ENCODE data around the gene PDK3. TPM values are rescaled to one million over a fixed set of nuclear protein-coding genes. Genes with fewer than 3 reads are reported as not detected.

Gene PDK3
- total RNA-seq, 3 donors from 2014 or later = 12.5 to 13.3 (median 12.6) TPM

DNA sequence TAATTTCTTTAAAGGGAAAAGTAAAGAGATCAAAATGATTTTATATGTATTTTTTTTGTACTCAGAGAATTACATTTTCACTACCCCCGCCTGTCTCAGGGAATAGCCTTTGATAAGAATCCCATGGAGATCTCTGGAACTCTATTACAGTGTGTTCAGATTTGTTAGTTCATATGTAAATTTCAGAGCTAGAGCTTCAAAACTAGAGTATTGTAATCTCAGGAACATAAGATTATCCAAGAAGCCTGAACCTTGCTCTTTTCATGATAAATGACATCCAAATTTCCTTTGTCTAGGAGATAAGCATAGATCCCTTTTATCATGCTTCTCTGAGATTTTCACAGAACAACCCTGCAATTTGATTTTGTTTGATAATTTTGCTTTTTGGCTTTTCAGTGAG, 82.9 kb downstream of the PDK3 start:
- Mint-ChIP-seq H3K9me3 (no peaks in the 10 kb centered on the region), H3K4me1 (ENCODE audit: low read depth) (no peaks in the 10 kb centered on the region), H3K36me3 (ENCODE audit: insufficient read depth) (peaks cover 3% of the 10 kb centered on the region), H3K27me3 (ENCODE audit: low read depth) (no peaks in the 10 kb centered on the region), H3K4me3 (no peak overlapping the region)
- ATAC-seq (no peak), DNase-seq (no peak)

DNA sequence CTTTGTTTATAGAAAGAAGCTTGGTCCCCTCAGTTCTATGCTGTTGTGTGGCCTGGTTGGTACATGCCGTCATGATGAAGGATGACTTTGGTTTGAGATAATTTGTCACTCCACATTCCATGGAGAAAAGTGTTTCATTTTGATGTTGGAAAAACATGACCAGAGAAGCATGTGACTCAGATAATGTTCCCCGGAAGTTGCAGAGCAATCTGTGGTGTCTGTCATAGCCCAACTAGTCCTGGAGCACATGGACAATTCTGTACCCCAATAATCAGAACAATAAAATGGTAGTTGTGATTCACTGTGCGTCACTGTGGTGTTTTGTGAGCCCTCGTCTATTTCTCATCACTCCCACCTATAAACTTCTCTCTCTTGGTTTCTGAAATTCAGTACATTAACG, 85.1 kb downstream of the PDK3 start:
- Mint-ChIP-seq H3K4me3 (no peak overlapping the region), H3K36me3 (ENCODE audit: insufficient read depth) (no peaks in the 10 kb centered on the region), H3K9me3 (no peaks in the 10 kb centered on the region), H3K4me1 (ENCODE audit: low read depth) (no peaks in the 10 kb centered on the region), H3K27me3 (ENCODE audit: low read depth) (no peaks in the 10 kb centered on the region)
- DNase-seq = no peak
- no peak for ATAC-seq

DNA sequence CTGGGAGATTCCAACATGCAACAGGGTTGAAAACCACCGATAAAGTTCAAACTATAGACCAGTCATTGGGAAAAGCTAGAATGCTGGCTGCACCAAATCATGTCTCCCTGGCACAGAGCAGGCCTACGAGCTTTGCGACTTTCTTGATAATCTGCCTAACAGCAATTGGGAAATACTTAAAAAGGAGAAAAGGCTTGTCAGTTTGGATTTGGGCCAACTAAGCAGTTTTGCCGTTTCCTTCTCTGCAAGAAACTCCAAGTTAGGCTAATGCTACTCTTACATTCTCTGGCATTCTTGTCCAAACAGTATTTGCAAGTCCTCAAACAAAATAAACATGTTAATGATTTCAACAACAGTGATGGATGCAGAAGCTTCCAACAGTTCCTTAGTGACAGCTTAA, 87.9 kb downstream of the PDK3 start:
- Mint-ChIP-seq H3K9me3 (no peaks in the 10 kb centered on the region), H3K27me3 (ENCODE audit: low read depth) (no peaks in the 10 kb centered on the region), H3K4me1 (ENCODE audit: low read depth) (no peaks in the 10 kb centered on the region), H3K4me3 (no peak overlapping the region), H3K36me3 (ENCODE audit: insufficient read depth) (no peaks in the 10 kb centered on the region)
- no peak for ATAC-seq
- DNase-seq = no peak

DNA sequence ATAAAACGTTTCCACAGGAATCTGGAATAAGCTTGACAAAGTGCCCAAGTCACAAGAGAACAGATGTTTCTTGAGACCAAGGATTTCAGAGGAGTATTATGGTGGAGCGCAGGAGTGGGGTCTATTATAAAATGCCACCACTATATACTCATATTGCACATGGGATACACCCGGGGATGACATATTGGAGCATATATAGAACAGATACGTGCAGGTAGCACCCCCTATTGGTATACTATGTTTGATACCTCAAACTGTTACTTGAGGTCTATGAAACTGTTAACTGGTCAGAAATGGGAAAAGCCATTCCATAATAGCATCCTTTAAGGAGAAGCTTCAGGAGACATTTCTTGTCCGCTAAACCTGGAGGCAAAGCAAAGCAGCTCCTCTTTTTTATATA, 96.0 kb downstream of the PDK3 start:
- DNase-seq = no peak
- no peak for ATAC-seq
- H3K9me3 Mint-ChIP-seq = no peaks in the 10 kb centered on the region
- no peaks in the 10 kb centered on the region for H3K4me1 Mint-ChIP-seq (ENCODE audit: low read depth)
- H3K27me3 Mint-ChIP-seq (ENCODE audit: low read depth) = no peaks in the 10 kb centered on the region
- H3K4me3 Mint-ChIP-seq = no peak overlapping the region
- no peaks in the 10 kb centered on the region for H3K36me3 Mint-ChIP-seq (ENCODE audit: insufficient read depth)

DNA sequence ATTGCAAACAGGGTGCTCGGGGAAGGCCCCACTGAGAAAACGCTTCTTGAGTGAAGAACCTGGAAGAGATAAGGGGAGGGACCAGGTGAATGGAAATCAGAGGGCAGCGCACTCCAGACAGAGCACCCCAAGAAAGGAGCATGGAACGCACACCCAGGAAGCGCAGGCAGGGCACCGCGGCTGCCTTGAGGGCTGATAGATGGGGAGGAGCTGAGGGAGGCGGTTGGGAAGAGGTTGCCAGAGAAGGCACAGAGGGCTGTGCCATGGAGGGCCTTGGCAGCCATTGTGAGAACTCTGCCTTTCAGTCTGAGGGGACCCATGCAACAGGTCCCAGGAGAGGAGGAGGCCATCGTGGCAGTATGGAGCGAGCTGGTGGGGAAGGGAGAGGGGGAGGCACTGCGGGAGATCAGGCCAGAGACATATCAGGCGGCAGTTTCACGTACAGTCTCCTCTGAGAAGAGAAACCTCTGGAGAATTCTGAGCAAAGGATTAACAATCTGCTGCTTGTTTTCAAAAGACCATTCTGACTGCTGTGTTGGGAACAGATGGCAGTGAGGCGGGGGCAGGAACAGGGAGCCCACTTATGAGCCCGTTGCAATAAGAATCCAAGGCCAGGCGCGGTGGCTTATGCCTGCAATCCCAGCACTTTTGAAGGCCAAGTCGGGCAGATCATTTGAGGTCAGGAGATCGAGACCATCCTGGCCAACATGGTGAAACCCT, 98.4 kb downstream of the PDK3 start:
- no peaks in the 10 kb centered on the region for H3K9me3 Mint-ChIP-seq
- ATAC-seq (no peak), DNase-seq (no peak)
- H3K27me3 Mint-ChIP-seq (ENCODE audit: low read depth) = peaks cover 2% of the 10 kb centered on the region
- H3K4me1 Mint-ChIP-seq (ENCODE audit: low read depth) = no peaks in the 10 kb centered on the region
- H3K4me3 Mint-ChIP-seq = no peak overlapping the region
- H3K36me3 Mint-ChIP-seq (ENCODE audit: insufficient read depth) = no peaks in the 10 kb centered on the region

DNA sequence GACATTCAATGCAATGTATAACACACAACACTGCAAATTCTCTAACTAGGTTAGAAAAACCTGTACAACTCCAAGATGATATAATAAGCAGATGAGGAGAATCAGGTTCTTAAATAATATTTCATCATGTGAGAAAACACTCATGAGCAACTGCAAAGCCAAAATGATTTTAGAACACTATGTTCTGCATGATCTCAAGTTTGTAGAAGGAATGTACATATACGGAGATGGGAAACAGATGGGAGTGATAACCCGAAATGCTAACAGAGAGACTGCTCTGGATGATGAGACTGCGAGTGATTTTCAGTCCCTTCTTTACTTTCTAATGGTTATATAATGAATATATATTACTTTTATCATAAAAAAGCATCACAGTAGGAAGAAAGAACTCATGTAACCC, 101.2 kb downstream of the PDK3 start:
- H3K4me1 Mint-ChIP-seq (ENCODE audit: low read depth) = no peaks in the 10 kb centered on the region
- no peak for ATAC-seq
- peaks cover 2% of the 10 kb centered on the region for H3K27me3 Mint-ChIP-seq (ENCODE audit: low read depth)
- H3K36me3 Mint-ChIP-seq (ENCODE audit: insufficient read depth) = no peaks in the 10 kb centered on the region
- H3K4me3 Mint-ChIP-seq = no peak overlapping the region
- no peak for DNase-seq
- no peaks in the 10 kb centered on the region for H3K9me3 Mint-ChIP-seq

DNA sequence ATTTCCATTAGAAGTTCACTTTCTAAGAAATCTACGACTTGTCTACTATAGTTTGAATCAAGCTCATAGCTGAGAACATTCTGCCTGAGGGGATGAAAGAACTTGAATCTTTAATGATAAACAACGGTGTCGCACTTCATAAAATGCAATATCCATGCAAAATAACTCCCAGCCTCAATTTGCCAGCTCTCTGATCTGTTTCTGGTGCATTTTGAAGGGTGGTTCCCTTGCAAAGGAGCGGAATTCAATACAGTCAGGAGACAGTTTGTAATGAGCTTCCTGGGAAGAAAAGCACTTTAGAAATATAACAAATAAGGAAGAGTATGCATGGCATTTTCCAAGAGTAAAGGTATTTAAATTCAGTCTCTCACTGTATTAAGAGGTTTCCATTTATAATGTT, 102.1 kb downstream of the PDK3 start:
- H3K36me3 Mint-ChIP-seq (ENCODE audit: insufficient read depth) = no peaks in the 10 kb centered on the region
- no peaks in the 10 kb centered on the region for H3K4me1 Mint-ChIP-seq (ENCODE audit: low read depth)
- no peak overlapping the region for H3K4me3 Mint-ChIP-seq
- peaks cover 2% of the 10 kb centered on the region for H3K27me3 Mint-ChIP-seq (ENCODE audit: low read depth)
- no peak for ATAC-seq
- H3K9me3 Mint-ChIP-seq = no peaks in the 10 kb centered on the region
- no peak for DNase-seq

DNA sequence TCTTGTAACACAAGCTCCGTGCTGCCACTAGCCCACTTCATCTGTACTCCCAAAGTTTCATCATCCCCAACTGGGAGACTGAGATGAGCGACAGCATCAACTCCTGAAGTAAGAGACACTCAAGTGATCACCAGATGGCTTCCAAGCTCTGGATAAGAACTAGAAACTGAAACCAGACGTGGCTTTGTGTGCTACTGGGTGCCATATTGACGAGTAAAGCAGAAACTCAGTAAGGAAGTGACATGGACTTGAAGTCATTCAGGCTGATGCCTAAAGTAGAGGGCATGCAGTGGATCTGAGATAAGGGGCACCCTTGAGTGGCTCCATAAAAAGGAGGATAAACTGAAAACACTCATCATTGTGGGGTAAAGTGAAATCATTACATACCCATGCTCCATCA, 109.7 kb downstream of the PDK3 start:
- ATAC-seq = no peak
- DNase-seq = no peak
- Mint-ChIP-seq H3K4me1 (ENCODE audit: low read depth) (no peaks in the 10 kb centered on the region), H3K36me3 (ENCODE audit: insufficient read depth) (no peaks in the 10 kb centered on the region), H3K4me3 (no peak overlapping the region), H3K27me3 (ENCODE audit: low read depth) (no peaks in the 10 kb centered on the region), H3K9me3 (no peaks in the 10 kb centered on the region)

DNA sequence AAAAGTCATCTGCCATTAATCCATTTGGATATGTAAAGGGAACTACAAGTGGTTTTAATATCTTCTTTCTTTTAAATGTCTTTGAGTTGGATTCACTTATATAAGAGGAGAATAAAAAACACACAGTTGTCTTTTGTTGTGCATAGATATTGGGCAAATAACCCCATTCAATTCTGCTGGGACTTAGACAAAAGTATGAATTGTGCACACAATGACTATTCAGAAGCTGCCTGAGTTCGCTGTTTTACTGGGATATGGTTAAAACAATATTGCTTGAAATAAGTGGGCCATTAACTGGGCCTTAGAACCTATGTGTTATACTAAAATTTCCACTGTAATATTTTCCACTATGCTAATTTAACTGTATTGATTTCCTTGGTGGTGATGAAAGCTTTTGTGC, 110.4 kb downstream of the PDK3 start:
- H3K36me3 Mint-ChIP-seq (ENCODE audit: insufficient read depth) = no peaks in the 10 kb centered on the region
- H3K9me3 Mint-ChIP-seq = no peaks in the 10 kb centered on the region
- H3K4me3 Mint-ChIP-seq = no peak overlapping the region
- no peak for ATAC-seq
- no peaks in the 10 kb centered on the region for H3K4me1 Mint-ChIP-seq (ENCODE audit: low read depth)
- DNase-seq = no peak
- H3K27me3 Mint-ChIP-seq (ENCODE audit: low read depth) = no peaks in the 10 kb centered on the region

DNA sequence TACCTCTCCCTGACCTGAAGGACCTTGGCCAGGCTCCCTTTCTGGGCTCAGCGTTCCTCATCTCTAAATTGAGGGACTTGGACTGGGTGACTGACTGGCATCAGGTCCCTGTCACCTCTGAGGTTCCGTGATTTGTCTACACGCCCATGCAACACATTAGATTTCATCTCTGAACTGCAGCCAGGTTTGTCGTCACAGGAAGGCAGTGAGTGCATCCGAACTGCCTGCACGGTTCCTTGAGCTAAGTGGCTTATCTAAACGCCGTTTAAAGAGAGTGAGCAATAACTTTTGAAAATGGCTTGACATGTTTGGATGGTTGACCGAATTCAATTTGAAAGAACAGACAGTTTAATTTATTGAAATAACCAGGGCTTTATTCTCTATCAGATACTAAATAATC, 112.0 kb downstream of the PDK3 start:
- no peak for DNase-seq
- Mint-ChIP-seq H3K9me3 (no peaks in the 10 kb centered on the region), H3K27me3 (ENCODE audit: low read depth) (no peaks in the 10 kb centered on the region), H3K4me1 (ENCODE audit: low read depth) (no peaks in the 10 kb centered on the region), H3K4me3 (no peak overlapping the region), H3K36me3 (ENCODE audit: insufficient read depth) (no peaks in the 10 kb centered on the region)
- ATAC-seq = no peak

Other genes starting within 250 kb of the PDK3 start
- gene SUPT20HL2, start 151.2 kb upstream of the PDK3 start, total RNA-seq = not detected
- gene SUPT20HL1, start 104.6 kb upstream of the PDK3 start, total RNA-seq = not detected
- gene PCYT1B, start 182.1 kb downstream of the PDK3 start, total RNA-seq = not detected
- gene POLA1, start 228.6 kb downstream of the PDK3 start, total RNA-seq = 10 to 100 TPM; 28.9 to 32.3 (median 30.3) TPM

Data from activated T-cell treated with anti-CD3 and anti-CD28 coated beads, Interleukin-2, amount 50 U/mL, for 4 hours (primary cell).